HL-60 (cell line): ENCODE results near the gene BCAS3.

ENCODE experiments used
- CTCF ChIP-seq: IDR thresholded peaks from one replicate; pipeline ENCODE4 v1.5.1; 2011; ENCODE audit warnings: low read length, control low read depth, inconsistent platforms; ENCODE audit not compliant: insufficient read depth
- GABPA ChIP-seq: IDR thresholded peaks from 2 replicates; pipeline ENCODE4 v1.6.1; 2012; ENCODE audit warnings: low read depth
- REST ChIP-seq: IDR thresholded peaks from 2 replicates; pipeline ENCODE4 v1.6.1; 2012; ENCODE audit warnings: low read depth; ENCODE audit not compliant: insufficient replicate concordance

GRCh38 chr17:61185385-61185784 is 507.7 kb downstream of the BCAS3 start:
- TF ChIP-seq REST (no peak), CTCF (no peak), GABPA (no peak)
